HL-60 (cell line): ENCODE measurements around the gene HYOU1.

ENCODE experiments used
- DNase-seq, 2 experiments: peaks; one replicate each; pipeline ENCODE4 v3.0.0-alpha.2; 2010 to 2020; ENCODE audit warnings: low read depth in 1 of 2, low spot score in 1 of 2
- H3K27ac ChIP-seq: fragments of 250-450 bp; sonication (Bioruptor Pico); replicated peaks from 2 replicates; pipeline ENCODE4 v1.5.1; 2020; ENCODE audit warnings: mild to moderate bottlenecking, moderate library complexity
- H3K27me3 ChIP-seq: fragments of 250-450 bp; sonication (Bioruptor Pico); 2 replicates; pipeline ENCODE4 v1.5.1; 2021; ENCODE audit warnings: mild to moderate bottlenecking, moderate library complexity; ENCODE audit not compliant: insufficient read depth, poor library complexity, severe bottlenecking
- H3K4me3 ChIP-seq: replicated peaks from 2 replicates; pipeline ENCODE4 v1.5.1; 2011; ENCODE audit warnings: mild to moderate bottlenecking, control low read depth, low read length; ENCODE audit not compliant: insufficient read depth
- GABPA ChIP-seq: IDR thresholded peaks from 2 replicates; pipeline ENCODE4 v1.6.1; 2012; ENCODE audit warnings: low read depth
- POLR2AphosphoS5 ChIP-seq: IDR thresholded peaks from 2 replicates; pipeline ENCODE4 v1.6.1; 2012; ENCODE audit warnings: low read depth
- REST ChIP-seq: IDR thresholded peaks from 2 replicates; pipeline ENCODE4 v1.6.1; 2012; ENCODE audit warnings: low read depth; ENCODE audit not compliant: insufficient replicate concordance
- SPI1 ChIP-seq: IDR thresholded peaks from 2 replicates; pipeline ENCODE4 v1.6.1; 2012; ENCODE audit warnings: low read depth, mild to moderate bottlenecking, borderline replicate concordance
- TF ChIP-seq, protein P1 (sequence below): IDR thresholded peaks from one replicate; pipeline ENCODE4 v1.5.1; 2011; ENCODE audit warnings: low read length, control low read depth, inconsistent platforms; ENCODE audit not compliant: insufficient read depth

Gene HYOU1

DNA sequence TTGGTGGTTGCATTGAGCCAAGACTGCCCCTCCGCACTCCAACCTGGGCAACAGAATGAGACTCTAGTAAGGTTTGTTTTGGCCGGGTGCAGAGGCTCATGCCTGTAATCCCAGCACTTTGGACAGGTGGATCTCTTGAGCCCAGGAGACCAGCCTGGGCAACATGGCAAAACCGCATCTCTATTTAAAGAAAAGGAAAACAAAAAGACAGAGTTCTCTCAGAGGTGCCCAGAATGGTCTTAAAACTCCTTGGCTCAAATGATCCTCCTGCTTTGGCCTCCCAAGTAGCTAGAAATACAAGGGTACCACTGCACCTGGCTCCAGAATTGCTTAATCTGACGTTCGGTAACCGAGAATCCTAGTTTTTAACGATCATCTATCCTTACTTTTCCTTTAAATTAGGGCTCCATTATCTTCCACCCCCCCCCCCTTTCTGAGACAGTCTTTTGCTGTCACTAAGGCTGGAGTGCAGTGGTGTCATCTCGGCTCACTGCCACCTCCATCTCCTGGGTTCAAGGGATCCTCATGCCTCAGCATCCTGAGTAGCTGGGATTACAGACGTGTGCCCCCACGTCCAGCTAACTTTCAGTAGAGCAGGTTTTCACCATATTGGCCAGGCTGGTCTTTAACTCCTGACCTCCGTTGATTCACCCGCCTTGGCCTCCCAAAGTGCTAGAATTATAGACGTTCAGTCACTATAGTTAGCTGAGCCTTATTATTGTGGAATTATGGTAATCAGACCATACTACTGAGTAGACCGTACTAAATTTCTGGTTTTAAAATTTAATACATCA lies 40.6 kb downstream of the HYOU1 start:
- Histone ChIP-seq H3K27me3 (no peaks in the 10 kb centered on the region), H3K4me3 (peak overlapping the region; percentile 98), H3K27ac (peak overlapping the region; percentile 94)
- DNase-seq = no peak
- TF ChIP-seq REST (no peak), POLR2AphosphoS5 (peak; percentile 20)

- Histone ChIP-seq H3K27me3 (no peaks in the 10 kb centered on the region), H3K27ac (no peak overlapping the region), H3K4me3 (no peak overlapping the region)
- DNase-seq = peak in 1 of 2 experiments; percentile 27
- TF ChIP-seq REST = no peak
- TF ChIP-seq, protein P1, sequence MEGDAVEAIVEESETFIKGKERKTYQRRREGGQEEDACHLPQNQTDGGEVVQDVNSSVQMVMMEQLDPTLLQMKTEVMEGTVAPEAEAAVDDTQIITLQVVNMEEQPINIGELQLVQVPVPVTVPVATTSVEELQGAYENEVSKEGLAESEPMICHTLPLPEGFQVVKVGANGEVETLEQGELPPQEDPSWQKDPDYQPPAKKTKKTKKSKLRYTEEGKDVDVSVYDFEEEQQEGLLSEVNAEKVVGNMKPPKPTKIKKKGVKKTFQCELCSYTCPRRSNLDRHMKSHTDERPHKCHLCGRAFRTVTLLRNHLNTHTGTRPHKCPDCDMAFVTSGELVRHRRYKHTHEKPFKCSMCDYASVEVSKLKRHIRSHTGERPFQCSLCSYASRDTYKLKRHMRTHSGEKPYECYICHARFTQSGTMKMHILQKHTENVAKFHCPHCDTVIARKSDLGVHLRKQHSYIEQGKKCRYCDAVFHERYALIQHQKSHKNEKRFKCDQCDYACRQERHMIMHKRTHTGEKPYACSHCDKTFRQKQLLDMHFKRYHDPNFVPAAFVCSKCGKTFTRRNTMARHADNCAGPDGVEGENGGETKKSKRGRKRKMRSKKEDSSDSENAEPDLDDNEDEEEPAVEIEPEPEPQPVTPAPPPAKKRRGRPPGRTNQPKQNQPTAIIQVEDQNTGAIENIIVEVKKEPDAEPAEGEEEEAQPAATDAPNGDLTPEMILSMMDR = no peak
- TF ChIP-seq GABPA = no peak
- no peak for TF ChIP-seq SPI1
- TF ChIP-seq POLR2AphosphoS5 = no peak
Observed at GRCh38 chr11:119015054-119015611, 41.9 kb downstream of the HYOU1 start.

- no peak for DNase-seq
- Histone ChIP-seq H3K27ac (no peak overlapping the region), H3K4me3 (no peak overlapping the region), H3K27me3 (no peaks in the 10 kb centered on the region)
- TF ChIP-seq, protein P1 = no peak
- TF ChIP-seq POLR2AphosphoS5 = peak; percentile 76
Observed at GRCh38 chr11:119014209-119014924, 42.6 kb downstream of the HYOU1 start.

DNA sequence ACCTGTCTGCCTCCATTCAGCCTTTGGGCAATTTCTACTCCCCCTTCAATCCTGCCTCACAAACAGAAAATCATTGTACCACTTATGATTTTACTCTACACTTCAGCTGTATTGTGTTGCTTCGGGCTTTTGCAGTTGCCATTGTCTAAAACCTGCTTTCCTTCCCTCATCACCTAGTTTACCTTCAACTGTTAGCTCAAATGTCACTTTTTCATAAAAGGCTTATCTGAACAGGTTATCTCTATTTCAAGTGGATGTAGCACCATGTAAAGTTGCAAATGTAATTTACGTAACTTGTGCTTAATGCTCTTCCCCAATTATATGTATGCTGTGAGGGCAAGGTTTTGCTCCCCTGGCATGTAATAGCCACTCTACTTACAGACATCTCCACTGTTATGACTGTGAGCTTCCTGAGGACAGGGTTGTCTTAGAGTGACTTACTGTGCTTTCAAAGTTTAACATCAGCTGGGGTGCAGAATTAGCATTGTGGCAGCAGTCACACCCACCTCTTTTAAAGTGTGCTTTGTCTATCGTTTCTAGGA lies 44.3 kb downstream of the HYOU1 start:
- DNase-seq = no peak
- no peak overlapping the region for H3K27ac ChIP-seq
- no peak overlapping the region for H3K4me3 ChIP-seq
- TF ChIP-seq REST (no peak), SPI1 (no peak), GABPA (no peak), POLR2AphosphoS5 (0 out of 2 replicates have a peak, but pooled peaks have one; percentile 23)
- H3K27me3 ChIP-seq = no peaks in the 10 kb centered on the region
